ENCODE data around the gene SLC10A3.

The SLC10A3 gene, protein sequence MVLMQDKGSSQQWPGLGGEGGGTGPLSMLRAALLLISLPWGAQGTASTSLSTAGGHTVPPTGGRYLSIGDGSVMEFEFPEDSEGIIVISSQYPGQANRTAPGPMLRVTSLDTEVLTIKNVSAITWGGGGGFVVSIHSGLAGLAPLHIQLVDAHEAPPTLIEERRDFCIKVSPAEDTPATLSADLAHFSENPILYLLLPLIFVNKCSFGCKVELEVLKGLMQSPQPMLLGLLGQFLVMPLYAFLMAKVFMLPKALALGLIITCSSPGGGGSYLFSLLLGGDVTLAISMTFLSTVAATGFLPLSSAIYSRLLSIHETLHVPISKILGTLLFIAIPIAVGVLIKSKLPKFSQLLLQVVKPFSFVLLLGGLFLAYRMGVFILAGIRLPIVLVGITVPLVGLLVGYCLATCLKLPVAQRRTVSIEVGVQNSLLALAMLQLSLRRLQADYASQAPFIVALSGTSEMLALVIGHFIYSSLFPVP

DNA sequence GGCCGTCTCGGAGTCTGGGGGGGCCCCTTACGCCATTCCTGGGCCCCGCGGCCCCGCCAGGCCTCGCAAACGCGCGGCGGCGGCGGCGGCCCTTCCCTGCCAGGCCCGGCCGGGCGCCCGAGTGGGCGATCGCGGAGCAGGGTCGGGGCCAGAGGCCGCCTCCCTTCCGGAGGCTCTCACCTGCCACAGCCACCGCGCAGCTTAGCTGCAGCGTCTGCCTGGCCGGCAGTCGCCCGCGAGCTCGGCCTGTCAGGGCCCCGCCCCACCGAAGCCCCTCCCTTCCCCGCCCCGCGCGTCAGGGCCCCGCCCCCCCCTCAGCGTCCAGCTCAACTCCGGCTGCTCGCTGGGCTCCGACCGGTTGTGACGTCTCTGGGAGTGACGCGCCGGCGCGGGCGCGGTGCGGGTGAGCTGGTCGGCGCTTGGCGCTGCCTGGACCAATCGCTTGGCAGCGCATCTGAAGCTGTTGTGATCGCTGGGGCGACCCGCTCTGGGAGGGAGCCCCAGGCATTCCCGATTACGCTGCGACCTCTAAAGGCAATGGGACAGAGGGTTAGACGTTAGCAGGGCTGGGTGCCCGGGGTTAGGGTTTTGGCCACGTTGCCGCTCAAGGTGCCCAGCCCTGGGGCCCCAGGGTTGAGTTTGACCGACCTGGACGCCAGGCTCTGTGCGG is at the start of gene SLC10A3:
SLC10A3 (minus strand) TSS at position 216 of the 670 bp plus-strand sequence. CDS start 1,689 bp downstream, outside the sequence.
- peak; percentile 43 to 63 for DNase-seq

DNA sequence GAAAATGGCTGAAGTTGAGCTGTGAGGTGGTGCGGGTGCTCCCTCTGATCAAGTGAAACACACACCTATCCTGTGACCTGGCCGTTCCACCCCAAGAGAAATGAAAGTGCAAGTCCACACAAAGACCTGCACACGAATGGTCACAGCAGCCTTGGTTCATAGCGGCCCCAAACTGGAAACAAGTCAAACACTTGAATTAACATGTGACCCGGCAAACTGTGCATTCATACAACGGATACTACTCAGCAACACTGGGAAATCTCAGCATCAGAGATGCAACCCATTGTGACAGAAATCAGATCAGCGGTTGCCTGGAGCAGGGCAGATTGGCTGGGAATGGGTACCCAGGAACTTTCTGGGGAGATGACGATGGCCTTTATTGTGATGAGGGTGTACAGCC is 48.6 kb upstream of the SLC10A3 start:
- DNase-seq = no peak

DNA sequence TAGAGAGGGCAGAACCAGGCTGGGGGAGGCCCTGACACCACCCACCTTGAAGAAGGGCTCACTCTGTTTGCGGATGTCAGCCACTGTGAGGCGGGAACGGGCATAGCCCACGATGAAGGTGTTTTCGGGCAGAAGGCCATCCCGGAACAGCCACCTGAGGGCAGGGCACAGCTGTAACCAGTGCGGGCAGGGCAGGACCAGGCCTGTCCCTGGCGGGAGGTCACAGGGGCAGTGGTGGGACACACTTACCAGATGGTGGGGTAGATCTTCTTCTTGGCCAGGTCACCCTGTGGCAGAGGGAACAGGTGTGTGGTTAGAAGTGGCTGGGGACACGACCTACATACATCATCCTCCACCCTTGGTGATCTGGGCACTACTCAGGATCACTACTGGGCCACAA is 45.5 kb upstream of the SLC10A3 start:
- DNase-seq = no peak

DNA sequence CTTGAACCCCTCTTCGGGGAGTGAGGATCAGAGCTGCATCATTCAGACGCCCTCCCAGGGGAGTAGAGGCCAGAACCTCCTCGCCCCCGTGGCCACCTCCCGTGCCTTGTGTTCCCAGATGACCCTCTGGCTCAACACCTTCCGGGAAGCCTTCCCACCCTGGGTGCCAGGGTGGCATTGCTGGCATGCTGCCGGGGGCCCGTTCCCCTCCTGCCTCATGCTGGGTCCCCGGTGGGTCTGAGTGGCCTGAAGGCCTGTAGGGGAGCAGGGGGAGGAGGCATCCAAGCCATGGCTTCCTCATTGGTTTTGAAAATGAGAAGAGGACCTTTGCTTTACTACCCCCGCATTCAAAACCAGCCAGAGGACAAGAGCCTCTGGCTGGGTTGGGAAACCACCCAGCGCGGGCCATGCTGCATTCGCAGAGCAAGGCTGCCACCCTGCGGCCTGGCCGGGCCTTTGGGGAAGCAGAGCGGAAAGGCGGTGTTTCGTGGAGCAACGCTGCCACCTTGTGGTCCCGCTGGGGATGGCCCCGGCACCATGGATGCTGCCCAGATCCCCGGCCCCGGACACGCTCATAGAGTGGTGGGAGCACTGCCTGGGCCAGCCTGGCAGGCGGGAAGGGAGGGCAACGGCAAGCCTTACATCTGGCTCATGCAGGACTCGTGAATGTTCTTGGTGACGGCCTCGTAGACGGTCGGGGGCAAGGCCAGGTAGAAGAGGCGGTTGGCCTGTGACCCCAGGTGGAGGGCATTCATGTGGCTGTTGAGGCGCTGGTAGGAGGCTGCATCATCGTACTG is 44.3 kb upstream of the SLC10A3 start:
- peak in 1 of 2 experiments; percentile 53 for DNase-seq

DNA sequence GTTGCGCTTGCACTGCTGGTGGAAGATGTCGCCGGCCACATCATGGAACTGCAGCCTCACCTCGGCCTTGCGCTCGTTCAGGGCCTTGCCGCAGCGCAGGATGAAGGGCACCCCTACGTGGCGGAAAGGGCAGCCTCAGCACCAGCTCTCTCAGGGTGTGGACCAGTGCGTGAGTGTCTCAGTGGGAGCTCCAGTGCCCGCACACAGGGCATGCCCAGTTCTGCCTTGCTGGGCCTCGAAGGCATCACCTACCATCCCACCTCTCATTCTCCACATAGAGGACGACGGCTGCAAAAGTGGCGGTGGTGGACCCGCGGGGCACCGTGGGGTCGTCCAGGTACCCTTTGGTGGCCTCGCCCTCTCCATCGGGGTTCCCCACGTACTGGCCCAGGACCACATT is 42.3 kb upstream of the SLC10A3 start:
- DNase-seq = no peak

DNA sequence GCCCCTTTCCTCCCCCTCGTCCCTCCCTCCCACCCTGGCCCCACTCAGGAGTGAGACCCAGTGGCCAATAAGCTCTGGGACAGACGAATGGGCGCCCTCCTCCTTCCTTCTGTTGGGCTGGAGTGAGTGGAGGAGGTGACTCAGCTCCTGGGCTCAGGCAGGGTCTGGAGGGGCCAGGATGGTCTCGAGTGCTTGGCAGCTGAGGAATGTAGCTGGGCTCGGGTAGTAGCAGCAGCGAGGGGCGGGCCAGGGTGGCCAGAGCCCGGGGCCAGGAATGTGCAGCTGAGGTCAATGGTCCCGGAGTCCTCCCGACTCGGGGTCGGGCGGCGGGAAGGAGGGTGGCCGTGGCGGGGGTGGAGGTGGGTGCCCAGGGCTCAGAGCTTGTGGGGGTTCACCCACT is 41.2 kb upstream of the SLC10A3 start:
- DNase-seq = no peak

DNA sequence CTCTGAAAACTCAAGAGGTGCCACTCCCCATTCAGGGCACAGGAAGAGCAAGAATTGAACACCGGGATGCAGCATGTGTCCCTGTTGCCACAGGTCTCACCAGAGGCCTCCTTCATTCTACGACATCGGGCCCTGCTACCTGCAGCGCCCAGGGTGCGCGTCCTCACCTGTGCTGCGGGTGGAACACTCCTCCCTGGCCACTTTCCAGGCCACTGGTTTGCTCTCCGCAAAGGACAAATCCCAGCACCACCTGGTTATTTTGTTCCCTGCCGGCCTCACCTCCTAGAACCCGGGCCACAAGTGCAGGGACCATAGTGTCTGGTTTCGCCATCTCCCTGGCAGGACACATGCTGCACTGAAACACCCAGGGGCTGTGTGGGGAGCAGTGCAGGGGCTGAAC is 39.9 kb upstream of the SLC10A3 start:
- DNase-seq = no peak

DNA sequence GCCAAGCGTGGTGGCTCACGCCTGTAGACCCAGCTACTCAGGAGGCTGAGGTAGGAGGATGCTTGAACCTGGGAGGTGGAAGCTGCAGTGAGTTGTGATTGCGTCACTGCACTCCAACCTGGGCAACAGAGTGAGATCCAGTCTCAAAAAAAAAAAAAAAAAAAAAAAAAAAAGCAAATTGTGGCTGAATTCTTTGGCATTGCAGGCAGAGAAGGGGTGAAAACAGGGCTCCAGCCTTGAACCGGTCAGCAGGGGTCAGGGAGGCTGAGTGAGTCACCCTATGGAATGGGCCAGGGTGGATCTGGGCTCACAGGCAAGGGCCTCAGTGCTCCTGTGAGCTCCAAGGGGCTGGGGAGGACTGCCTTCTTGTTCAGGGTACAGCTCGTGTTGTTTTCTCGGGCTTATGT is 38.8 kb upstream of the SLC10A3 start:
- no peak for DNase-seq

DNA sequence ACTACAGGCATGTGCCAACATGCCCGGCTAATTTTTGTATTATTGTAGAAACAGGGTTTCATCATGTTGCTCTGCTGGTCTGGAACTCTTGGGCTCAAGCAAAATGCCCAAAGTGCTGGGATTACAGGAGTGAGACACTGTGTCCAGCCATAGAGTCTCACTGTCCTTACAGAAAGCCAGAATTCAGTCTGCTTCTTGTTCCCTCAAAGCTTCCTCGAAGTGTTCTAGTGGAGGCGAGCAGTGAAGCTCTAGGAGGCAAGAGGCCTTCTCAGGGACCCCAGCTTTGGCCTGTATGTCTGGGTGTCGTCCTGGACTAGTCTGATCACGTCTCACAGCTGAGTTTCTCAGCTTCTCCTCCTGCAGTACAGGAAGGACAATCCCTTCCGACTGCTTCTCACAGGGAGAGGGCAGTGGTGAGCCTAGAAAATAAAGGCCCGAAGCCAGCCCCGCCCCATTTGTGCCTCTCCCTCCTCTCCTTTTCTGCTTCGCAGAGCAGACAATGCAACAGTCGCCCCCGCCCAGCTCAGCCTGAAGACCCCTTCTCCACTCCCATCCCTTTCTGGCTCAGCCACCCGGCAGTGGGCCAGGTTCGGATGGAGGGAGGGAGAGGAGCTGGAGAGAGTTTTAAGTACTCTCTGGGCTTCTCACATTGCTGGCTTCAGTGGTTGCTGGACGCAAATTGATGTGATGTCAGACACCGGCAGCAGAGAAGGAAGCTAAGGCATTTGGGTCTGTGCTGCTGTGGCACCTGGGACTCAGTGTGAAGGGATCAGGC is 36.7 kb upstream of the SLC10A3 start:
- DNase-seq = peak in 1 of 2 experiments; percentile 16

DNA sequence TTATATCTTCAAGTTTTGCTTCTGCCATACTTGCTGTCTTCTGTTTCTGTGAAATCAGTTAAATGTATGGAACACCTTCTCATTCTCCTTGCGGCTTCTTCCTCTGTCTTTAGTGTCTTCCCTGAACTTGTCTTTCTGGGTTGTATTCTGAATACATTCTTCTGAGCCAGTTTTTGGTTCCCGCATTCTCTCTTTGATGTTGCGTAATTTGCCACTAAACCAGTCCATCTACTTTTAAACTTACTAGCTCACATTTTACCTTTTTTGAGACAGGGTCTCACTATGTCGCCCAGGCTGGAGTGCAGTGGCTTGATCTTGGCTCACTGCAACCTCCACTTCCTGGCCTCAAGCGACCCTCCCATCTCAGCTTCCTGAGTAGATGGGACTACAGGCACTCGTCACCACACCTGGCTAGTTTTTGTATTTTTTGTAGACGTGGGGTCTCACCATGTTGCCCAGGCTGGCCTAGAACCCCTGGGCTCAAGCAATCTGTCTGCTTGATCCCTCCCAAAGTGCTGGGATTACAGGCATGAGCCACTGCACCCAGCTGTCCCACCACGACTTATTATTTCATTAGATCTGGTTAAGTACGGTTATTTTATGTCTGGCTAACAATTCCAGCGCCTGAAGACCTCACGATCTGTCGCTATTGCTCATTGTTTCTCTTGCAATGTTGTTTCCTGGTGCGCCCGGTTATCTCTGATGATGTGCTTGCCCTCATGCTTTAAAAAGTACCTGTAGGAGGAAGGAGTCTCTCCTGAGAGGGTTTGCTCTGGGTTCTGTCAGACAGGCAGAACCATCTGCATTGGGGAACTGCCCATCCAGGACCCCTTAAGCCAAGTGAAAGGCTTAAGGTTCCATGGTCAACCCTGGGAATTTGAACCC is 35.4 kb upstream of the SLC10A3 start:
- DNase-seq = no peak

DNA sequence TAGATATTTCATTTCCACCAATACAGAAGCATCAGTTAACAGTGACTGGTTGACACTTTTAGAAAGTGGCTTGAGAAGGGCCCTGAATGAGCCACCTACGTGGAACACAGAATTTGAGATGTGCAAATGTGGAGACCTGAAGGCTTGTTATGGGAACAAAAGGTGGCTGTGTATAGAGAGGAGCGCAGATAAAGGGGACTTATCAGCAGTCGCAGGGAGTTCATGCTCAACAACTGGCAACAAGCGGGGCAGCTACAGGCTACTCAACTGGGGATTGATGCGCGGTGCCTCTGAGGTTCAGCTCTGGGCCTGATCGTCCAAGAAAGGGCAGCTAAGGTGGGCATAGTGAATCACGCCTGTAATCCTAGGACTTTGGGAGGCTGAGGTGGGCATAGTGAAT is 29.0 kb upstream of the SLC10A3 start:
- no peak for DNase-seq

DNA sequence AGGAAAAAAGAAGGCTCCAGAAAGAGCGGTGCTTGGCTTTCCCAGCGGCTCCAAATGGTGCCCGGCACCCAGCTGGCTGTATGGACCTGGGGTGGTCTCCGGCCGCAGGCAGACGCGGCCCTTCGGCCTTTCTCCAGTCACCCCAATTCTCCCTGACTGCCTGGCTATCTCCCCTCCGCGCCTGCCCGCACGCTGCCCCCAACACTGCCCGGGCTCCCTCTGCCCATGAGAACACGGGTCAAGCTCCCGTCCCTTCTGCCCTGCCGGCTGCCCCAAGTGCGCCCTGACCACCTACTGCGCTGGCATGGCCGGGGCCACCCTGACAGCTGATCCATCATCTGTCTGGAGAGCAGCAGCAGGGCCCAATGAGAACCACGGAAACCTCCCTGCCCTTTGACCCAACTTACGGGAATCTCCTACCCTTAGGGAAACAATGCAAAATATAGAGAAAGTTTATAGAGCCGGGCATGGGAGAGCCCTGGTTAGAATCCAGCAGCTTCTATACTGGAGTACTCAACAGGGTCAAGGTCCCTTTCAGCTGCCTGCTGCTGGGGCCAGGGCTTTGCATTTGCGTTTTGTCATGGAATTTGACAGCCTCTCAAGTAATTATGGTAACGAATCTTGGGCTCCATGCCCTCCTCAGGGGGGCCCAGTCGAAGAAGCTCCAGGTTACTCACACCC is 26.8 kb upstream of the SLC10A3 start:
- no peak for DNase-seq

DNA sequence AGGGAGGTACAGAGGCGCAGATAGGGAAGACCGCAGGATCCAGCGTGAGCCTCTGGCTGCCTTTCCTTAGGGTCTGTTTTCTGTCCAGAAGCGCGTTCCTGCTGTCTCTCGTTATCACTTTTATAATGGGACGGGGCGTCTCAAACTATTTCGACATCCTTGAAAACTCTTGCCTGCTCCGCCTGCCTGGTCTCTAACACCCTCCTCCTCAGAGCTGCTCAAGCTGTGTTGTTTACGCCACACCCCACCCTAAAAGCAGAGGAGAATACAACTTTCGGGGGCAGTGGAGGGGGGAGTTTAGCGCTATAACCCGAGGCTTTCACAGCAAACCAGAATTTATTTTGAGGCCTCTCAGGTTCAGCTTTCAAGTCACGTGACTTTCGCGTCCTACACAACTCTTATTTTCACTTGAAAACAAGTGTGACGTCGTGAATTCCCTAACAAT is 26.2 kb upstream of the SLC10A3 start:
- DNase-seq = no peak

DNA sequence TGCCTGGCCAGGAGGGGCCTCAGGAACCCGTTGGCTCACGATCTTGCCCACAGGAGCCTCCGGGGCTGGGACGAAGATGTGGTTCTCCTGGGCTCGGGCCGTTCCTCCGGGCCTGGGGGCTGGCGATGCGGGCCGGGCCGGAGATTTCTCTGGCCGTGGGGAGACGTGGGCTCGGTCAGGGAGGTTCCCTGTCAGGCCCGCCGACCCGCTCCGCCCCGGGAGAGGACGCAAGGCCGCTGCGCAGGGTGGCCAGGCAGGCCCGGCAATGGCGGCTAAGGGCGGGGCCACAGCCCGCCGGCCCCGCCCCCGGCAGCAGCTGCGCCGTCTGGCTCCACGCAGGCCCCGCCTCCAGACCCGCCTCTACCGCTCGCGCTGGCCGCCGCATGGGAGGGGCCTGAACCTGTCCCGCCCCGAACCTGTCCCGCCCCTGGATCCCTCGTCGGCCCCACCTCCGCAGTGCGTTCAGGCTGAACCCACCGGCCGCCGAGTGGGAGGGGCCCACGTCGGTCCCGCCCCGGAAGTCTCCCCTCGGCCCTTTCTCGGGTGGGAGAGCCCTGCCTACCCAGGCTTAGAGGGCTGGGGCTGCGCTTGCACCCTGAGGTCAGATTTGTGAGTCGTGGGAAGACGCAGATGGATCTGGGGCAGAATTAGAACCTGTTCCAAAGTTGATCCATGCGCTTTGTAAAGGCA is 25.7 kb upstream of the SLC10A3 start, which contains the start of gene FAM3A:
FAM3A (minus strand) TSS at position 267 of the 690 bp plus-strand sequence. CDS start 460 bp downstream, outside the sequence.
- DNase-seq = peak; percentile 62 to 73

DNA sequence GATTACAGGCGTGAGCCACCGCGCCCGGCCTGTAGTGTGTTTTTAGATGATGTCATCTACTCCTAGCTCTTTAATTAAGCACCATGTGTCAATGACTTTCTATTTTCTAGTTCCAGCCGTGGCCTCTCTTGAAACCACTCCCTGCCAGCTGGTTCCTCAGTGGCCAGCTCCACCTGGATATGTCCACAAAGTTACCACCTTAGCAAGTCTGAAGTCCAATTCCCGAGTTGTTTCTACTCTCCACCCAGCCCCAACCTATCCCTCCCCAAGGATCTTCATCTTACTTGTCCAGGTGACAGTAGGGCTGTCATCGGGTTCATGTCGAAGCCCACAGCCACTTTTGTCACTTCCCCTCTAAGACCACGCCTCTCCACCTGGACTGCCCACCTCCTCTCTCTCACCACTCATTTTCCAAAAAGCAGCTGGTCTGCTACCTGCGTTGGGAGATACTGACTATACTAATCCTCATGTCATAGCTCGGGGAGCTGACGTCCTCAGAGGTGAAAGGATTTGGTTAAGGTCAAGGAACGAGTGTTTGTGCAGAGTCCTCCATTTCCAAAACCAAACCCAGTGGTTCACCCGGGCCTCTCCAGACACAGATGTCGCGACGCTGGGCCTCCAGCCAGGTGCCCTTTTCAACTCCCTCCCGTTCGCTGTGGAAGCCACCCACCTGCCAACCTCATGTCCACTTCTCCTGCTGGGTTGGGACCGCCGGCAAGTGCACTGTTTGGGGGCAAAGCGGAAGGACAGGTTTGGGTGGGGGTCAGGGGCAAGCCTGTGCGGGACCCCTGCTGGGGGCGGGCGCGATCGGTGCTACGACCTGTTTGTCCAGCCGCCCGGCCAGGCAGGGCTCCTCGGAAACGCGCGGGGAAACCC is 24.9 kb upstream of the SLC10A3 start:
- DNase-seq = no peak

DNA sequence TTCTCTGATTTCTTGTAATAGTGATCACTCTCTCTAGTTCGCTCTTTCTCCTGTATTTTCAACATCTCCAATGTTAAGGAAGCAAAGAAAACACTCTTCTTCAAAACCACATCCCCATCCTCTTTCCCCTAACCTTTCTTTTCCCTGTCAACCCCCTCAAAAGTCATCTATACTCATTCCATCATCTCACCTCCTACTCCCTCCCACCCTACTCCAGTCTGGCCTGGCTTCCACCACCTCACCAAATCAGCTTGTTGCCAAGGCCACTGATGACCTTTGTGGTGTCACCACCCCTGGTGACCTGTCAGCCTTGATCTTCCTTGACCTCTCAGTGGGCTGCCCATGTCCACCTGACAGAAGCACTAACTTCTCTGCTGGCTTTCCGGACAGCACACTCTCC is 23.3 kb upstream of the SLC10A3 start:
- no peak for DNase-seq

DNA sequence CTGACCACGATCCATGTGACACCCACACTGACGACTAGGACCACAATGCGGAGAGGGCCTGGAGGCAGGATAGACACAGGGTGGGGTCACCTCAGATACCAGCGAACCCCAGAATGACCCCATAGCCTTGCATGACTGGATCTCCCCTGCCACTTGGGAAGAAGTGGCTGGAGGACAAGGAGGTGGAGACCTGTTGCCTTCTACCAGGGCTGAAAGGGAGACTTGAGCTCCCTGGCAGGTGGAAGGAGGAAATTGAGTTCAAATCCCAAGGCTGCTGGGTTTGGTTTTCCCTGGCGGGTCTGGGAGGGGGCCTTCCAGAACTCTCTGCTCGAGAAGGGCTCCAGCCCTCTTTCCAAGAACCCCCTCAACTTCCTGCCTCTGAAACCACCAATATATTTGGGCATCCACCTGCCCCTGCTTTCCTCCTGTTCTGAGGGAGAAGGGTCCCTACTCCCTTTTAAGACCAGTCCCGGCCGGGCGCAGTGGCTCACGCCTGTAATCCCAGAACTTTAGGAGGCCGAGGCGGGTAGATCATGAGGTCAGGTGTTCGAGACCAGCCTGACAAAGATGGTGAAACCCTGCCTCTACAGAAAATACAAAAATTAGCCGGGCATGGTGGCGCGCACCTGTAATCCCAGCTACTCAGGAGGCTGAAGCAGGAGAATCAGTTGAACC is 22.6 kb upstream of the SLC10A3 start:
- DNase-seq = no peak

DNA sequence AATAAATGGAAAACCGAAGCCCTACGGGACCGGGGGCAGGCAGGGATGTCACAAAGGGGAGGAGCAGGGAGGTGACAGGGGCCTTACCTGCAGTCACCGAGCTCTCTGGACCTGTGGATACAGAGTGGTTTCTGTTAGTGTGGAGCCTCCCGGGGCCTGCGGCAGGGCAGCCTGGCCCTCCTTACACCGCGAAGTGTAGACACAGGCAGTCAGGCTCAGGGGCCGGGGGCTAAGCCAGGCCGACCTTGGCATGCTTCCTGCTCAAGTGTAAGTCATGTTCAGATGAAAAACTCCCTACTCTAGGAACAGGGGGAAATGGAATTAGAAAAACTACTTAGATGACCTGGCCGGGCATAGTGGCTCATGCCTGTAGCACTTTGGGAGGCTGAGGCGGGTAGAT is 21.3 kb upstream of the SLC10A3 start:
- DNase-seq = no peak
